NT2/D1 (cell line): Measurements from ENCODE around the gene TLCD1.

ENCODE experiments used
- YY1 ChIP-seq: IDR thresholded peaks from 2 replicates; pipeline ENCODE4 v1.6.1; 2011; ENCODE audit not compliant: insufficient read length, insufficient read depth
- ZNF274 ChIP-seq: IDR thresholded peaks from 2 replicates; pipeline ENCODE4 v1.6.1; 2011; ENCODE audit warnings: mild to moderate bottlenecking, low read depth, low read length

DNA sequence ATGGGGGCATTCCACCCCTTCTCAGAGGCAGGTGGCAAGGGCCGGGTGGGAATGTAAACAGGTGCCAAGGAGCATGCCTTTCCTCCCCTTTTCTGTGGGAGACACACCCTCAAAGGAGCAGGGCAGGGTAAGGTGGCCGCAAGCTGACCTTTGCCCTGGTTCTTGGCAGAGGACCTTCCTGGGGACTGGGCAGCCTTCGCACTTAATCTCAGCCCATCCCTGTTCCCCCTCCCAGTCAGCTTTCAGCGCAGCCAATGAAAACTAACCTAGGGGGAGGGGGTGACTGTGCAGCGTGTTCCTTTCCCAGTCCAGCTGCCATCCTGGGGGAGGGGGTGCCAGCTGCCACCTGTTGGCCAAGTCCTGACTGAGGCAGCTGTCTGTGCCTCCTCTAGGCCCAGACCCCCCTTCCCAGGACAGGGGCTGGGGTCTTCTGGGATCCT is 20.6 kb upstream of the TLCD1 start:
- TF ChIP-seq YY1 = no peak
- no peak for TF ChIP-seq ZNF274
